Pulmonary artery endothelial cell (primary cell): ENCODE data around the gene PRRT4. TPM values are rescaled to one million over a fixed set of nuclear protein-coding genes. Genes with fewer than 3 reads are reported as not detected.

Experiments
- total RNA-seq: library from RNA; depleted of rRNA; stranded (reverse); fragments of >200 nt; gene quantifications from 2 replicates; pipeline ENCODE4 v1.2.3, GENCODE V29; 2014

PRRT4 gene
- total RNA-seq, 1 donor from 2014 or later: not detected

Other genes starting within 250 kb of the PRRT4 start
- gene LEP, start 120.4 kb downstream of the PRRT4 start, total RNA-seq: not detected in 2 replicates
- 19.7 and 39.9 TPM in 2 replicates for gene RBM28, start 17.8 kb downstream of the PRRT4 start, total RNA-seq
- gene IMPDH1, start 48.3 kb upstream of the PRRT4 start, total RNA-seq: 88.2 and 100 TPM in 2 replicates
- 11.7 and 14.4 TPM in 2 replicates for gene HILPDA, start 94.2 kb upstream of the PRRT4 start, total RNA-seq
- 31.6 and 42.7 TPM in 2 replicates for gene METTL2B, start 115.1 kb upstream of the PRRT4 start, total RNA-seq